Brain microvascular endothelial cell (primary cell): ENCODE data around the gene BCR.

Experiments used
- DNase-seq: peaks from one replicate; pipeline ENCODE4 v3.0.0-alpha.2; 2020
- H3K27ac ChIP-seq: fragments of 250-450 bp; sonication (Bioruptor Pico); 2 replicates; pipeline ENCODE4 v1.5.1; 2020; ENCODE audit warnings: mild to moderate bottlenecking, moderate library complexity
- H3K27me3 ChIP-seq: fragments of 250-450 bp; sonication (Bioruptor Pico); replicated peaks from 2 replicates; pipeline ENCODE4 v1.5.1; 2020; ENCODE audit warnings: mild to moderate bottlenecking
- H3K36me3 ChIP-seq: fragments of 250-450 bp; sonication (Bioruptor Pico); replicated peaks from 2 replicates; pipeline ENCODE4 v1.5.1; 2020; ENCODE audit warnings: mild to moderate bottlenecking
- H3K4me3 ChIP-seq: 2 replicates; pipeline ENCODE4 v1.5.1; 2011; ENCODE audit warnings: low read depth, mild to moderate bottlenecking, control low read depth, low read length, moderate library complexity
- in situ Hi-C: cut with HindIII; loops from 2 replicates; pipeline ENCODE4 v1.10.0; 2017; ENCODE audit warnings: low sequenced_read_pairs, low pct_ligation_motif_present
- TF ChIP-seq, protein P1 (sequence below): IDR thresholded peaks from 2 replicates; pipeline ENCODE4 v1.5.1; 2011; ENCODE audit warnings: low read depth, mild to moderate bottlenecking, moderate library complexity, low read length, control low read depth, inconsistent platforms; ENCODE audit errors: missing control alignments

Gene BCR

DNA sequence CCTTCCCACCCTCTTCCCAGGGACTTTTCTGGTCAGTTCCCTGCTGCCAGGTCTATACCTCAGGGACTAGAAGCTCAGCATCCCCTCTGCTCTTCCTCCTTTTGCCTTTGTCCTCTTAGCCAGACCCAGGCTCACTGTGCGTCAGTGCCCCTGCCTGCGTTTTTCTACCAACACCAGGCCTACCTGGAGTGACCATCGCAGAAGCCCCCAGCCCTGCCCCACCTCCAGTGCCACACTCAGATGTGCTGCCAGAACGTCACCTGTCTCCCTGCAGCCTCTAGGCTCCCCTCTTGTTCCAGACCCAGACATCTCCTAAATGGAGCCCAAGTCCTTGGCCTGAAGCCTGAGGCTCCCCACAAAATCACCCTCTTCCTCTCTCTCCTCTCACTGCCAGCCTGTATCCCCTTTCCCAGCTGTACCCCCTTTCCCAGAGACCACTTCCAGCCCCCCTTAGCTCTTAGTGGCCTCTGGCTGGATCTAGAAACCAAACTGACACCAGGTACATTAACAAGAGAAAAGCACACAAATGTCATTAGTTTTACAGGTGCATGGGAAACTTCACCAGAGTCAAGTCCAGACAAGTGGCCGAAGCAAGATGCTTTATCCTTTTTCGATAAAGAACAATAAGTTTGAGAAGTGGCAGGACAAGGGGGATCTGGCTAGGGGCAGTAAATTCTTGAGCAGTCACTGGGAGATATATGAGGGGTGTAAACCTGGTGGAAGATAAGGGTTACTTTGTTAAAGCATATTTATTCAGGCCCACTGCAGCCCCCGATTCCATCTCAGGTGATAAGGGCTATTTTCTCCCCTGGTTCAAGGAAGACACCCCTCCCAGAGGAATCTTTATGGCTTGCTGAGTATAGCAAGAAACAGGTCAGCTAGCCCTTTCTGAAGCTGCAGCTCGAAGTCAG is 61.5 kb downstream of the BCR start:
- in situ Hi-C loops = no loop called here
- Histone ChIP-seq H3K4me3 (no peak overlapping the region), H3K36me3 (peaks cover 13% of the 10 kb centered on the region), H3K27ac (peak overlapping the region; percentile 0), H3K27me3 (peaks cover 3% of the 10 kb centered on the region)
- TF ChIP-seq, protein P1, sequence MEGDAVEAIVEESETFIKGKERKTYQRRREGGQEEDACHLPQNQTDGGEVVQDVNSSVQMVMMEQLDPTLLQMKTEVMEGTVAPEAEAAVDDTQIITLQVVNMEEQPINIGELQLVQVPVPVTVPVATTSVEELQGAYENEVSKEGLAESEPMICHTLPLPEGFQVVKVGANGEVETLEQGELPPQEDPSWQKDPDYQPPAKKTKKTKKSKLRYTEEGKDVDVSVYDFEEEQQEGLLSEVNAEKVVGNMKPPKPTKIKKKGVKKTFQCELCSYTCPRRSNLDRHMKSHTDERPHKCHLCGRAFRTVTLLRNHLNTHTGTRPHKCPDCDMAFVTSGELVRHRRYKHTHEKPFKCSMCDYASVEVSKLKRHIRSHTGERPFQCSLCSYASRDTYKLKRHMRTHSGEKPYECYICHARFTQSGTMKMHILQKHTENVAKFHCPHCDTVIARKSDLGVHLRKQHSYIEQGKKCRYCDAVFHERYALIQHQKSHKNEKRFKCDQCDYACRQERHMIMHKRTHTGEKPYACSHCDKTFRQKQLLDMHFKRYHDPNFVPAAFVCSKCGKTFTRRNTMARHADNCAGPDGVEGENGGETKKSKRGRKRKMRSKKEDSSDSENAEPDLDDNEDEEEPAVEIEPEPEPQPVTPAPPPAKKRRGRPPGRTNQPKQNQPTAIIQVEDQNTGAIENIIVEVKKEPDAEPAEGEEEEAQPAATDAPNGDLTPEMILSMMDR = no peak
- no peak for DNase-seq

DNA sequence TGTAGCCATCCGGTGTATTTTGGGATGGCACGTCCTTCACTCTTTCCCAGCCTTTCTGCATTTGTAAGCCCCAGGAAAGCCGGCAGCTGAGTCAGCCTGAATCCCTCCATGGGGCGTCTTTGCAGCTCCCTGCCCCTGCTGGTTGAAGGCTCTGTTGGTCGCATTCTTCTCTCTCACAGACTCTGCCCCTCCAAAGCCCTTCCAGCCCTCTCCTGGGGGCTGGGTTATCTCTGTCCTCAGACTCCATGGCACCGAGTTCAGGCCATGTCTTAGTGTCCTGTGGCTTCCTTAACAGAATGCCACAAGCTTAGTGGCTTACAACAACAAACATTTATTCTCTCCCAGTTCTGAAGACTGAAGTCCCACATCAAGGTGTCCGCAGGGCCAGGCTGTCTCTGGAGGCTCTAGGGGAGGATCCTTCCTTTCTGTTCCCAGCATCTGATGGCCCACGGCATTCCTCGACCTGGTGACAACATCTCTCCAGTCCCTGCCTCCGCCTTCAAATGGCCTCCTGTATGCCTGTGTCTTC is 62.2 kb downstream of the BCR start:
- in situ Hi-C loops = no loop called here
- TF ChIP-seq, protein P1 = peak; percentile 56
- Histone ChIP-seq H3K27ac (peak overlapping the region; percentile 0), H3K4me3 (no peak overlapping the region), H3K27me3 (peaks cover 3% of the 10 kb centered on the region), H3K36me3 (peaks cover 14% of the 10 kb centered on the region)
- DNase-seq = peak; percentile 55

DNA sequence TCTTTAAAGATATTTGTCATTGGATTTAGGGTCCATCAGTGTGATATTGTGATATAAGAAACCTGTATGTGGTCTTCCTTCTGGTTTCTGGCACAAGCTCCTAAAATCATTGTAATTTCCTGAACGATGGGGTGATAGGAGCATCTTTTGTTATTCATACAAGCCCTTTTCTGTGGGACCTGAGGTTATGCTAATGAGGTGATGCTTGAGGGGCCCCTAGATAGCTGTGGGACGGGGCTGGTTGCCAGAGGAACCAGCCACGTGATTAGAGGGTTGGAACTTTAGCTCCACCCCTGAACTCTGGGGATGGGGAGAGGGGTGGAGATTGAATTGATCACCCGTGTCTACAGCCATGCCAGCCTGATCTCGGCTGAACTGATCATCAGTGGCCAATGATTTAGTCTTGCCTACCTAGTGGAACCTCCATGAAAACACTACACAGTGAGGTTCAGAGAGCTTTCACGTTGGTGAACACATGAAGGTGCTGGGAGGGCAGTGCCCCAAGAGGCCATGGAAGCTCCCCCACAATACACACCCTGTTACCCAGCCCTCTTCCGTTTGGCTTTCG is 62.8 kb downstream of the BCR start:
- in situ Hi-C loops = no loop called here
- TF ChIP-seq, protein P1 = no peak
- Histone ChIP-seq H3K27ac (peak overlapping the region; percentile 0), H3K27me3 (peaks cover 3% of the 10 kb centered on the region), H3K36me3 (peaks cover 14% of the 10 kb centered on the region), H3K4me3 (no peak overlapping the region)
- DNase-seq = no peak

DNA sequence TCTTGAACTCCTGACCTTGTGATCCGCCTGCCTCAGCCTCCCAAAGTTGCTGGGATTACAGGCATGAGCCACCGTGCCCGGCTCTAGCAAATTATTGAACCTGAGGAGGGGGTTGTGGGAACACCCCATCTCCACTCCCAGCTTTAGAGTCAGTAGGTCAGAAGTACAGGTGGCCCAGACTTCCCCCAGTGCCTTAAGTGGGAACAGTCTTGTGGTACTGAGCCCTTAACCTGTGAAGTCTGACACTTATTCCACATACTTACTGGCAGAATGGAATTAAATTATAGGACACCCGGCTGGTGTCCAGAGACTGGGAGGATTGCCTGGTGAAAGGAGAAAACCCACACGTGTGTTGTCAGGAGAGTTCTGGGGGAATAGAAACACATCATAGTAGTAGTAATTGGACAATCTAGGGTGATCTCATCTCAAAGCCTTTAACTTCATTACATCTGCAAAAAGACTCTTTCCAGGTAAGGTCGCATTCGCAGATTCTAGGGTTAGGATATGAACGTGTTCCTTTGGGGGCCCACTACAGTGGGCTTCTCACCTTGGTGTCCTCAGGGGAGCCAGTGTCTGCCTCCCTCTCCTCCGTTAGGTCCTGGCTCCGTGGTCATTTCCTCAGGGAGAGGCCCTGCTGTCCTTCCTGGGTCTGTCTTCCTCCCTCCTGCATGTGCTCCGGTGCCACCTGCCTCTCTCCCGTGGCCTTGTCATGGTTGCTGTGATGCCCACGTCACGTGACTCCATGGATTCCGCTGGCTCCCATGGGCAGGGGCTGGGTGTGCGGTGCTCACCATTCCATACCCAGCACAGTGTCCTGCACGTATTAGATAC is 63.8 kb downstream of the BCR start:
- no peak overlapping the region for H3K27ac ChIP-seq
- in situ Hi-C loops = no loop called here
- peaks cover 3% of the 10 kb centered on the region for H3K27me3 ChIP-seq
- peaks cover 14% of the 10 kb centered on the region for H3K36me3 ChIP-seq
- no peak for DNase-seq
- H3K4me3 ChIP-seq = no peak overlapping the region
- TF ChIP-seq, protein P1 = no peak

DNA sequence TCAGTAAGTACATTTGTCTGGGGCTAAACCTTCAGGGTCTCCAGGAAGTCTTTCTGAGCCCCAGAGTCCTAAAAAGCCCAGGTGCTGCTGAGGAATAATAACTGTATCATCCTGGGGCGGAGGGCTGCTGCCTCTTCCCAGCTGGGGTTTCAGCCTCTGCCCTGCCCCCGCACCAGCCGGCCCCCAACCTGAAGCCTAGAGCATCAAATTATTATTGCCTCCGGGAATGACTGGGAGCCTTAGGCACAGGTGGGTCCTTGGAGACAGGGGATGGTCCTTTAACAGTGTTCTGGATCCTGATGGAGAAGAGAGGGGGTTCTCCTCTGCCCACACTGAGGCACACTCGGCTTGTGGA is 64.4 kb downstream of the BCR start:
- peak overlapping the region; percentile 44 for H3K27ac ChIP-seq
- in situ Hi-C loops = no loop called here
- no peak for DNase-seq
- H3K27me3 ChIP-seq = peaks cover 3% of the 10 kb centered on the region
- peaks cover 11% of the 10 kb centered on the region for H3K36me3 ChIP-seq
- TF ChIP-seq, protein P1 = no peak
- no peak overlapping the region for H3K4me3 ChIP-seq
